Body of pancreas (tissue), 4 donors: ENCODE data around the gene ASIC3.

Source experiments
- POLR2A ChIP-seq, 3 donors: fragments of 450-650 bp; IDR thresholded peaks; one replicate each; pipeline ENCODE4 v1.6.1; 2016; ENCODE audit warnings: antibody characterized with exemption in 3 of 3, mild to moderate bottlenecking in 2 of 3
- TF ChIP-seq, protein P1 (sequence below), 7 experiments: fragments of 450-650 bp in 4 of 7; fragments of 200-600 bp in 3 of 7; sonication (generic) in 3 of 7; IDR thresholded peaks; one replicate each; pipeline ENCODE4 v1.5.1; 2016 to 2019; ENCODE audit warnings: antibody characterized with exemption in 7 of 7

DNA sequence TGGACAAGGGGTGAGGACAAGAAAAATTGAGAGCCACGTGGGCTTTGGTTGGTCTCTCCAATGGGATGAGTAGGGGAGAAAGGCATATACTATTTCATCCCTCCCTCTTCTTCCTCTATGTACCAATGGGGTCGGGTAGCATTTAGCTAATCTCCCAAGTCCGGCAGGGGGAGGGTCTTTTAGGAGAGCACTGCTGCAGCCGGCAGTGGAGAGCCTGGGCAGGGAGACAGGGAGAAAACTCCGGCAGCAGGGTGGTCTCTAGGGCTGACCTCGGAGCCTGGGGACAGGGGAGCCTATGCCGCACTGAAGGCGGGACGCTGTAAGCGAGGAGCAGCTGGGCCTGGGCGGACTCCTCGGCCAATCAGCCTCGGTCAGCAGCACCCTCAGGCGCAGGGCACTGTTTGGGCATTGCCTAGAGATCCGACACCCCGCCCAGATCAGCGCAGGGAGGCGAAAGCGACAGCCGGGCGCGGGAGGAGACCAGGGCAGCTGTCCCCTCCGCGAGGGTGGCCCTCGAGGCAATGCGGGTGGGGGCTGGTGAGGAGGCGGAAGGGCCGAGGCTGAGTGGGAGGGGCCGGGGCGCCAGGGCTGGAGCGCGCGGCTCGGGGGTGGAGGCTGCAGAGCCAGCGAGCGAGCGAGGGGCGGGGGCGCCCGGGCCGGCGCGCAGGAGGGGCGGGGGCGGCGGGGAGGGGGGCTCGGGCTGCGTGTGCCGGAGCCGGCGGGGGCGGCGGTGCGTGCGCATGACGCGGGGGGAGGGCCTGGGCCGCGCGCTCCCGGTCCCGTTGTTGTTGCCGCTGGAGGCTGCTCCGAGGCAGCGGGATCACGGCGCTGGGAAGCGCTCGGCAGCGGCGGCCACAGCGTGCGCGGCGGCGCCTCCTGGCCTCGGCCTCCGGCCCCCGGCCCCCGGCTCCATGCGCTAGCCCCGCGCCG lies 37.6 kb downstream of the ASIC3 start, which contains the start of gene AGAP3:
- TF ChIP-seq, protein P1, sequence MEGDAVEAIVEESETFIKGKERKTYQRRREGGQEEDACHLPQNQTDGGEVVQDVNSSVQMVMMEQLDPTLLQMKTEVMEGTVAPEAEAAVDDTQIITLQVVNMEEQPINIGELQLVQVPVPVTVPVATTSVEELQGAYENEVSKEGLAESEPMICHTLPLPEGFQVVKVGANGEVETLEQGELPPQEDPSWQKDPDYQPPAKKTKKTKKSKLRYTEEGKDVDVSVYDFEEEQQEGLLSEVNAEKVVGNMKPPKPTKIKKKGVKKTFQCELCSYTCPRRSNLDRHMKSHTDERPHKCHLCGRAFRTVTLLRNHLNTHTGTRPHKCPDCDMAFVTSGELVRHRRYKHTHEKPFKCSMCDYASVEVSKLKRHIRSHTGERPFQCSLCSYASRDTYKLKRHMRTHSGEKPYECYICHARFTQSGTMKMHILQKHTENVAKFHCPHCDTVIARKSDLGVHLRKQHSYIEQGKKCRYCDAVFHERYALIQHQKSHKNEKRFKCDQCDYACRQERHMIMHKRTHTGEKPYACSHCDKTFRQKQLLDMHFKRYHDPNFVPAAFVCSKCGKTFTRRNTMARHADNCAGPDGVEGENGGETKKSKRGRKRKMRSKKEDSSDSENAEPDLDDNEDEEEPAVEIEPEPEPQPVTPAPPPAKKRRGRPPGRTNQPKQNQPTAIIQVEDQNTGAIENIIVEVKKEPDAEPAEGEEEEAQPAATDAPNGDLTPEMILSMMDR (IDR thresholded peaks at IDR 0.05) = no peak
- peak; percentile 67 to 86 (median 83) for TF ChIP-seq POLR2A (IDR thresholded peaks at IDR 0.05)
